ENCODE data around the gene UCP2. TPM values are rescaled to one million over a fixed set of nuclear protein-coding genes. Genes with fewer than 3 reads are reported as not detected.
A peak's percentile ranks its signal among the peaks of the same experiment; 100 is the strongest.

UCP2 gene
- total and polyA plus RNA-seq, 3 donors from 2014 or later, result 20.6 to 52.3 (median 40.8) TPM

GRCh38 chr11:74019104-74019738, 36.6 kb upstream of the UCP2 start:
- Histone ChIP-seq H3K4me3 (no peak overlapping the region), H3K27me3 (no peaks in the 10 kb centered on the region), H3K27ac (peak overlapping the region in 1 of 2 donors; percentile 8), H3K36me3 (ENCODE audit: low read depth, missing control alignments) (no peaks in the 10 kb centered on the region), H3K9me3 (no peaks in the 10 kb centered on the region), H3K4me1 (peaks cover 6% of the 10 kb centered on the region)
- 64 to 72% methylated on average over 4 of the region's 4 CpGs for WGBS, 2 donors
- no peak for DNase-seq
- no peak for TF ChIP-seq POLR2A (IDR thresholded peaks at IDR 0.05)
- no peak for TF ChIP-seq CTCF (IDR thresholded peaks at IDR 0.05)
- intact Hi-C loops (cut with DNase I; ENCODE audit: low total_unique reads), result no loop called here

GRCh38 chr11:74018331-74019005, 35.8 kb upstream of the UCP2 start:
- peaks cover 6% of the 10 kb centered on the region for H3K4me1 ChIP-seq
- no peaks in the 10 kb centered on the region for H3K27me3 ChIP-seq
- no peaks in the 10 kb centered on the region for H3K9me3 ChIP-seq
- DNase-seq, result peak; percentile 79
- TF ChIP-seq CTCF (IDR thresholded peaks at IDR 0.05) (peak in 1 of 3 experiments; percentile 12), POLR2A (IDR thresholded peaks at IDR 0.05) (no peak)
- peak overlapping the region in 1 of 2 donors; percentile 8 for H3K27ac ChIP-seq
- WGBS, 2 donors, result 56 to 64% methylated on average over 8 to 9 of the region's 9 CpGs
- intact Hi-C loops (cut with DNase I; ENCODE audit: low total_unique reads), result no loop called here
- no peak overlapping the region for H3K4me3 ChIP-seq
- no peaks in the 10 kb centered on the region for H3K36me3 ChIP-seq (ENCODE audit: low read depth, missing control alignments)

DNA sequence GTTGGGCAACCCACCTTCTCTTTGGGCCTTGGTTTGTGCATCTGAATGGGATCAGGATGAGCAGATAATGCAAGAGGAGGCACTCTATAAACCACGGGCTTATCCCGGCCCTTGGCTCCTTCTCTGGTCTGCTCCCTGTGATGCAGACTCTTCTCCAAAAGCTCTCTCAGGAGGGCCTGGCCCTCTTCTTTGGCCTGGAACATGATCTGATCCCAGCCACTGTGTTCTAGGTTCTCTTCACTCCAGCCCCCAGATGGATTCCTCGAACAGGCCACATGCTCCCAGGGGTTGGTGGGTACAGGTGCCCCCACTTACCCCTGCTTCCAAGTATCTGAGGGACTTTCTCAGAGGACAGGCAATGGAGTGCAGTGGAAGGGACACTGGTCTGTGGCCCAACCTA, 35.0 kb upstream of the UCP2 start:
- TF ChIP-seq CTCF (IDR thresholded peaks at IDR 0.05), result no peak
- no peak for TF ChIP-seq POLR2A (IDR thresholded peaks at IDR 0.05)
- Histone ChIP-seq H3K27ac (no peak overlapping the region), H3K4me3 (no peak overlapping the region), H3K9me3 (no peaks in the 10 kb centered on the region), H3K4me1 (peaks cover 6% of the 10 kb centered on the region), H3K36me3 (ENCODE audit: low read depth, missing control alignments) (no peaks in the 10 kb centered on the region), H3K27me3 (no peaks in the 10 kb centered on the region)
- intact Hi-C loops (cut with DNase I; ENCODE audit: low total_unique reads), result no loop called here
- DNase-seq, result no peak
- 81 to 89% methylated on average over 3 of the region's 3 CpGs for WGBS, 2 donors

DNA sequence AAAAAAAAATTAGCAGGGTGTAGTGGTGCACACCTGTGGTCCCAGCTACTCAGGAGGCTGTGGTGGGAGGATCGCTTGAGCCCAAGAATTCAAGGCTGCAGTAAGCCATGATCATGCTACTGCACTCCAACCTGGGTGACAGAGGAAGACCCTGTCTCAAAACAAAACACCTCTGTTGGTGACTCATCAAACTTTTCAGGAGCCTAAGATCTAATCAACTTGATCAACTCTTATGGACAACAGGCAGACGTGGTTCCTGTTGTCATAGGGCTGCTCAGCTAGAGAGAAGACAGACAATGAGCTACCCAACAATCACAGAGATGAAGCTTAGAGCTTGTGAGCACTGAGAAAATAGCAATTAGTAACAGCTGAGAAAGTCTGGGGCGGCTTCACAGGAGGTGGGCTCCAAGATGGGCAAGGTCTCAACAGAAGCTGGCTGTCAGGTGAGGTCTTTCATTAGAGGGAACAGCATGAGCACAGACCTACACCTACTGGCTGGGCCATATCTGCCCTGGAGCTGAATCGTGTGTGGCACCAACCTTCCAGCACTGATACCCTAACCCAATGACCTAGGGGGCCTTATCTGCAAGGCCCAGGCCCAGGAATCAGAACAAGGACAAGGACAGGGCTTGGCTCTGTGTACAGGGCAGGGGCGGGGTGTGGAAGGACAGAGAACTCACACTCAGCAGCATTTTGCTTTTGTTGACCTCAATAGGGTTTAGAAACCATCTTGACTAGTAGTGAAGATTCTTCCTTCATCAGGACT, 33.5 kb upstream of the UCP2 start:
- Histone ChIP-seq H3K36me3 (ENCODE audit: low read depth, missing control alignments) (no peaks in the 10 kb centered on the region), H3K4me3 (no peak overlapping the region), H3K27ac (no peak overlapping the region), H3K9me3 (no peaks in the 10 kb centered on the region), H3K4me1 (peaks cover 6% of the 10 kb centered on the region), H3K27me3 (no peaks in the 10 kb centered on the region)
- intact Hi-C loops (cut with DNase I; ENCODE audit: low total_unique reads), result no loop called here
- DNase-seq, result no peak
- 92 to 99% methylated on average over 5 of the region's 5 CpGs for WGBS, 2 donors
- no peak for TF ChIP-seq POLR2A (IDR thresholded peaks at IDR 0.05)
- no peak for TF ChIP-seq CTCF (IDR thresholded peaks at IDR 0.05)
